ENCODE results near the gene ALK. TPM values are rescaled to one million over a fixed set of nuclear protein-coding genes. Genes with fewer than 3 reads are reported as not detected.

ALK gene
- total and polyA plus RNA-seq, 7 donors: 0.31 to 2.9 (median 1.2) TPM; not detected in 1

DNA sequence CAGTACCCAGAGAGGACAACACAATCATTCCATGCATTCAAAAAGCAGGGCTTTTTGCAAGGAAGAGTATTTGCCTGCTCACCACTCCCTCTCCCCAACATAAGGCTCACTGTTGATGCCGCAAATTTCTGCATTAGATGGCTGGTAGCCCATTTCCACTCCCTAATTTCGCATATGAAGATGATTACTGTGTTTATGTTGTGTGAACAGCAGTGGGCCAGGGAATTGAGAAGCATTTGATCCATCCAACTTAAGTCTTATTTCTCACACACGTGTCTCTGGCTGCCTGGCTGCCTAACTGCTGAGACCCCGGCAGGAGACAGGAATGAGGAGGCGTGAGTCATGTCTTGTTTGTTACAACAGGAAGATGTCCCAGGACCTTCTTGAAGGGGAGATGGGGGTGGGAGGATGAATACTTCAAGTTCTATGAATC, 294.1 kb downstream of the ALK start:
- WGBS, 2 donors: 50 to 61% methylated on average over 5 of the region's 5 CpGs
- Histone ChIP-seq H3K4me1 (peaks cover 0 to 29% (median 18%) of the 10 kb centered on the region in 4 donors), H3K4me3 (no peak overlapping the region), H3K9me3 (no peaks in the 10 kb centered on the region), H3K27ac (no peak overlapping the region), H3K36me3 (no peaks in the 10 kb centered on the region), H3K27me3 (no peaks in the 10 kb centered on the region)
- DNase-seq: no peak
- TF ChIP-seq, protein P1, sequence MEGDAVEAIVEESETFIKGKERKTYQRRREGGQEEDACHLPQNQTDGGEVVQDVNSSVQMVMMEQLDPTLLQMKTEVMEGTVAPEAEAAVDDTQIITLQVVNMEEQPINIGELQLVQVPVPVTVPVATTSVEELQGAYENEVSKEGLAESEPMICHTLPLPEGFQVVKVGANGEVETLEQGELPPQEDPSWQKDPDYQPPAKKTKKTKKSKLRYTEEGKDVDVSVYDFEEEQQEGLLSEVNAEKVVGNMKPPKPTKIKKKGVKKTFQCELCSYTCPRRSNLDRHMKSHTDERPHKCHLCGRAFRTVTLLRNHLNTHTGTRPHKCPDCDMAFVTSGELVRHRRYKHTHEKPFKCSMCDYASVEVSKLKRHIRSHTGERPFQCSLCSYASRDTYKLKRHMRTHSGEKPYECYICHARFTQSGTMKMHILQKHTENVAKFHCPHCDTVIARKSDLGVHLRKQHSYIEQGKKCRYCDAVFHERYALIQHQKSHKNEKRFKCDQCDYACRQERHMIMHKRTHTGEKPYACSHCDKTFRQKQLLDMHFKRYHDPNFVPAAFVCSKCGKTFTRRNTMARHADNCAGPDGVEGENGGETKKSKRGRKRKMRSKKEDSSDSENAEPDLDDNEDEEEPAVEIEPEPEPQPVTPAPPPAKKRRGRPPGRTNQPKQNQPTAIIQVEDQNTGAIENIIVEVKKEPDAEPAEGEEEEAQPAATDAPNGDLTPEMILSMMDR (IDR thresholded peaks at IDR 0.05): no peak
- TF ChIP-seq POLR2AphosphoS5 (IDR thresholded peaks at IDR 0.05) (no peak), EP300 (IDR thresholded peaks at IDR 0.05) (no peak), POLR2A (IDR thresholded peaks at IDR 0.05) (no peak)
- intact Hi-C loops (cut with DNase I): no loop called here

DNA sequence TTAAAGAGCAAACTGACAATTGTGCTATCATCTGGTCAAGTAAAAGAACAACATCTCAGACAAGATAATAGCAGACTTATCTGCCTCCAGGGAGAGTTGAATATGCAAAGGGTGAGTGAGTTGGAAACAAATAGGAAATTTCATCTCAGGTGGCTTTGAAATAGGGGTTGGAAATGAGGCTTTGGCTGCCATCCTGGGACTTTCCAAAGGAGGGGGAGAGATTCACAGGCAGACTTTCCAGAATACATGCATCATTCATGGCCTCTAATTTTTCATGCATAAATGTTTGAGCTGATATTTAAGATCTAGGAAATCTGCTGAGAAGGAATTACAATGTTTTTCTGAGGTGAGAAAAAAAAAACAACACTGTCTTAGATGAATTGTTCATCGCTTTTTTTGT, 300.5 kb downstream of the ALK start:
- H3K27me3 ChIP-seq: no peaks in the 10 kb centered on the region
- H3K4me1 ChIP-seq: no peaks in the 10 kb centered on the region
- no peaks in the 10 kb centered on the region for H3K36me3 ChIP-seq
- no peak overlapping the region for H3K4me3 ChIP-seq
- DNase-seq: no peak
- WGBS, 2 donors: 95% methylated on average over 1 of the region's 1 CpG
- H3K27ac ChIP-seq: no peak overlapping the region
- TF ChIP-seq, protein P1 (IDR thresholded peaks at IDR 0.05): no peak
- no peak for TF ChIP-seq POLR2AphosphoS5 (IDR thresholded peaks at IDR 0.05)
- TF ChIP-seq EP300 (IDR thresholded peaks at IDR 0.05): no peak
- no peak for TF ChIP-seq POLR2A (IDR thresholded peaks at IDR 0.05)
- intact Hi-C loops (cut with DNase I): no loop called here
- no peaks in the 10 kb centered on the region for H3K9me3 ChIP-seq

DNA sequence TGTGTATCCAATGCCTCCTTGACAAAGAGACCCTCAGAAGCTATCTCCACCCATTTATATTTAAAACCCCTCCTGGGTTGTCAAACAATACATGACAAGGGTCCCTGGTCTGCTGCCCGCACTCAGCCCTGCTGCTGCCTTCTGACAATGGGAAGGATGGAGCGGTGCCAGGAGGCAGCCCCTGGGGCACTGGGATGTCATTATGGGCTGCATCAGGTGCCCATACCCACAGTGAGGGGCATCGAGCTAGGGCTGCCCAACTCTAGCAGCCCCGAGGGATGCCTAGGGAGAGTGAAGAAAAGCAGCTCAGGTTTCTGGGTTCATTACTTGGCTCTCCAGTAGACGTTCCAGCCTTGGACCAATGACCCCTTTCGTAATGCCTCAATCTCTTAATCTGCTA, 301.7 kb downstream of the ALK start:
- H3K4me3 ChIP-seq: no peak overlapping the region
- no peaks in the 10 kb centered on the region for H3K9me3 ChIP-seq
- no peaks in the 10 kb centered on the region for H3K4me1 ChIP-seq
- intact Hi-C loops (cut with DNase I): no loop called here
- no peak for DNase-seq
- no peaks in the 10 kb centered on the region for H3K36me3 ChIP-seq
- no peak overlapping the region for H3K27ac ChIP-seq
- TF ChIP-seq POLR2A (IDR thresholded peaks at IDR 0.05) (no peak), POLR2AphosphoS5 (IDR thresholded peaks at IDR 0.05) (no peak), EP300 (IDR thresholded peaks at IDR 0.05) (no peak)
- TF ChIP-seq, protein P1 (IDR thresholded peaks at IDR 0.05): no peak
- 88 to 90% methylated on average over 6 of the region's 6 CpGs for WGBS, 2 donors
- no peaks in the 10 kb centered on the region for H3K27me3 ChIP-seq

DNA sequence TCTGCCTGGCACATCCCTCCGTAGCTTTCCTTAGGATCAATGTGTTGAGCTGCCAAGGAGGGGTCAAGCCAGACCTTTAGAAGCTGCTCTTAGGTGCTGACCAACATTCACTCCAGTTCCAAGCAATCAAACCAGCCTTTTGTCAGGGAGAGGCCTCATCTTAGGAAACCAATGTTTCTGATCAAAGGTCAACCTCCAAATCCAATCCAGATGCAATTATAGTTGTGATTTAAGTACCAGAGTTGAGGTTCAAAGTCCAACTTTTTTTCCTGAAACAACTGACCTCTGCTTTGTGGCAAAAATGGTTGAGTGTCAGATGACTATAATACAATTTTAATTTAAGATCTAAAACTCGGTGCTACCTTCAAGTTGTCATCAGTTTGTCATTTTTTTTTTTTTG, 303.4 kb downstream of the ALK start:
- intact Hi-C loops (cut with DNase I): no loop called here
- Histone ChIP-seq H3K4me3 (no peak overlapping the region), H3K4me1 (no peaks in the 10 kb centered on the region), H3K27ac (no peak overlapping the region), H3K9me3 (no peaks in the 10 kb centered on the region), H3K27me3 (no peaks in the 10 kb centered on the region), H3K36me3 (no peaks in the 10 kb centered on the region)
- DNase-seq: no peak
- TF ChIP-seq, protein P1 (IDR thresholded peaks at IDR 0.05): no peak
- TF ChIP-seq POLR2A (IDR thresholded peaks at IDR 0.05) (no peak), POLR2AphosphoS5 (IDR thresholded peaks at IDR 0.05) (no peak), EP300 (IDR thresholded peaks at IDR 0.05) (no peak)
- 46 to 76% methylated on average over 2 of the region's 2 CpGs for WGBS, 2 donors

DNA sequence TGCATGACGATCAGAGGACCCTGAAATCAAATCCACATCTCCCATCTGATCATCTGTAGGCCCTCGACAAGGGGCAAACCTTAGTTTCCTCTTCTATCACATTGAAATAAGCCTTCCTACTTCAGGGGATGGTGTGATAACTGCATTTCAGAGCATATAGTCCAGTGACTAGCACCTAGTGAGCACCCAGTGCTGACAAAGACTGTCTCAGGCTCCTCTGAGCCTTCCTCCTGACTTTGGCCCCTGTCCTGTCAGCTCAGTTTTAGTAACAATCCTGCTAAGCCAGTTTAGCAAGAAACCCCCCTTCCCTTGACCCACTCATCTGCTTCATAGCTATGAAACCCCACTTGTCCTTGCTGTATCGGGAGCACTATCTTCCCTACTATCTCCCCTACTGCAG, 304.0 kb downstream of the ALK start:
- H3K9me3 ChIP-seq: no peaks in the 10 kb centered on the region
- TF ChIP-seq EP300 (IDR thresholded peaks at IDR 0.05): no peak
- TF ChIP-seq POLR2AphosphoS5 (IDR thresholded peaks at IDR 0.05): no peak
- TF ChIP-seq, protein P1 (IDR thresholded peaks at IDR 0.05): no peak
- no peak for TF ChIP-seq POLR2A (IDR thresholded peaks at IDR 0.05)
- H3K27me3 ChIP-seq: no peaks in the 10 kb centered on the region
- no peak overlapping the region for H3K4me3 ChIP-seq
- intact Hi-C loops (cut with DNase I): no loop called here
- no peak for DNase-seq
- no peaks in the 10 kb centered on the region for H3K4me1 ChIP-seq
- 79 to 81% methylated on average over 3 of the region's 3 CpGs for WGBS, 2 donors
- no peaks in the 10 kb centered on the region for H3K36me3 ChIP-seq
- H3K27ac ChIP-seq: no peak overlapping the region

Data from sigmoid colon (tissue), 7 donors.